Smooth muscle cell of bladder (primary cell): Measurements from ENCODE around the gene CFAP141. TPM values are rescaled to one million over a fixed set of nuclear protein-coding genes. Genes with fewer than 3 reads are reported as not detected.

ENCODE experiments used
- total RNA-seq: library from RNA; depleted of rRNA; stranded (reverse); fragments of >200 nt; gene quantifications from 2 replicates; pipeline ENCODE4 v1.2.3, GENCODE V29; 2014

The CFAP141 gene
- total RNA-seq = not detected in 2 replicates

GRCh38 chr1:154206196-154206595 lies at the start of gene CFAP141:
Gene CFAP141 (minus strand): TSS chr1:154206333. CDS start chr1:154206307, 26 bp downstream.

DNA sequence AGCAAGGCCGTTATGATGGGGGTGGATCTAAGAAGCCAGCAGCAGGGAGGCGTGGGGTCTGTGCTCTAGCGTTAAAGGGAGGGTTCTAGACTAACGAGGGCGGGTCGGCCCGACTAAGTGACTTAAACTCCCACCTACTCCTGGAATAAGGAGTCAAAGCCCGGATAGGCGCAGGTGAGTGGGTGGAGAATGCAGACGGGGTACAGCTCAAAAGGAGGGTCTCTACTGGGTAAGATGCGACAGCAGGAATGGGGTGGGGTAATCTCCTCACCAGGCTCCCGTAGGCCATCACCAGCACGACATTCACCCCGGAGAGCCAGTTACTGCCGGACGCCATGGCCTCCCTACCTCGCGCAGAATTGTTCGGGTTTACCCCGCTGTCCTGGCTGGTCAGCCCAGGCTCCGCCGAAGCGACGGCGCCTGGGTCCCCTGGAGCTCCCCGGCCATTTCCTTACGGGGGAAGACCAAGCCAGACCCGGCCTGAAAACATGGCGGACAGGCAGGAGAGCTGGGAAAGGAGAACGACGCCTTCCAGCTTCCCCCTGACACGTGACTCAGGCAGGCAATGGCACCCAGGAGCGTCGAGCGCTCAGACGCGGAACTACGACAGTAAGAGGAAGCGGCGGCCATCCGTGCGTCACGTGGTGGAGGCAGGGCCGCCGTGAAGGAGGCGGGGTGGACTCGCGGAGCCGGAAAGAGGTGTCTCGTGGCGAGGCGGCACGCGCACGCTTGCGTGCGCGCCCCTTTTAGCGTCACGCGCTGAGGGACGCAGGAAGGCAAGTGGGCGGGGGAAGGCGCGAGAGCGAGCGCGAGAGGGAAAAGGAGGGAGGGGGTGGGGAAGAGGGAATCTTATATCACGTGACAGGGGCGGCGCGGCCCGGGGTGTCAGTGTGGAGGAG lies 14.2 kb upstream of the CFAP141 start, which contains the start of gene UBAP2L:
Gene UBAP2L, plus strand, starts transcription at position 885 of the 899 bp plus-strand sequence. CDS start 4,169 bp downstream, outside the sequence.

DNA sequence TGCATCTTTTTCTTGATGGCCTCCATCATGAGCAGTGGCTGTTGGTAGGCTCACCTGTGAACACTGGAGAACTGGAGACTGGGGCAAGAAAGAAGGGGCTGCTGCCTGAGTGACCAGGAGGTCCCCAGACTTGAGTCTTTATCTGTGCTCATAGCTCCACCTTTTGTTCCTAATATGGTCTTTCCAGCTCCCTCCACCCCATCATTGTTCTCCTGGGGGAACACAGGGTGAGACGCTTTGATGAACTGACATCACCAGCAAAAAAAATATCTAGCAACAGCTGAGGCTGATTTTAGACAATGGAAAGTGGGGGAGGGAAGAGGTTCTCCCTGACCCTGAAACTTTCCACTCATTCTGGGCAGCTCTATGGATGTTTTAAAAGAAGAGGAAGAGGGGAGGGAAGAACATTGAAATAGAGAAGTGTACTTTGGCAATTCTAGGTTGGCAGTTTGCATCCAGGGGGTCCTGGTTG lies 14.1 kb downstream of the CFAP141 start, which contains the start of gene TPM3:
Gene TPM3, minus strand, starts transcription at position 111 of the 472 bp plus-strand sequence. Its CDS starts 82 bp downstream, at position 29.

GRCh38 chr1:154154534-154155191 lies 51.5 kb downstream of the CFAP141 start, which contains the start of gene NUP210L:
Gene NUP210L (minus strand): TSS chr1:154155073.

Other genes starting within 250 kb of the CFAP141 start
- gene CRTC2, start 247.7 kb downstream of the CFAP141 start, total RNA-seq = 2.6 and 3.1 TPM in 2 replicates
- 83.2 and 92.6 TPM in 2 replicates for gene SLC39A1, start 242.8 kb downstream of the CFAP141 start, total RNA-seq
- 5.1 and 6.4 TPM in 2 replicates for gene CREB3L4, start 238.4 kb downstream of the CFAP141 start, total RNA-seq
- 130 and 163 TPM in 2 replicates for gene JTB, start 228.7 kb downstream of the CFAP141 start, total RNA-seq
- 75.2 and 88.0 TPM in 2 replicates for gene RAB13, start 220.0 kb downstream of the CFAP141 start, total RNA-seq
- gene RPS27, start 215.6 kb downstream of the CFAP141 start, total RNA-seq = 2,930 and 3,644 TPM in 2 replicates
- gene NUP210L, start 51.3 kb downstream of the CFAP141 start, total RNA-seq = under 0.01 and 0.18 TPM in 2 replicates
- gene TPM3, start 14.2 kb downstream of the CFAP141 start, total RNA-seq = 242 and 248 TPM in 2 replicates
- gene UBAP2L, start 14.6 kb upstream of the CFAP141 start, total RNA-seq = 40.5 and 55.8 TPM in 2 replicates
- 137 and 152 TPM in 2 replicates for gene HAX1, start 66.3 kb upstream of the CFAP141 start, total RNA-seq
- gene AQP10, start 114.8 kb upstream of the CFAP141 start, total RNA-seq = not detected in 2 replicates
- gene ATP8B2, start 119.2 kb upstream of the CFAP141 start, total RNA-seq = 188 and 301 TPM in 2 replicates
- gene IL6R, start 199.0 kb upstream of the CFAP141 start, total RNA-seq = 4.4 and 11.9 TPM in 2 replicates